Lung (tissue), 12 donors: ENCODE data around the gene TMEM106C. TPM values are rescaled to one million over a fixed set of nuclear protein-coding genes. Genes with fewer than 3 reads are reported as not detected.

Experiments
- ATAC-seq: fragments of 200-7000 bp; cut with Tn5 transposase; one replicate; pipeline ENCODE4 v1.9.1; 2020; ENCODE audit warnings: moderate number of reproducible peaks; ENCODE audit not compliant: insufficient read depth, low FRiP score
- DNase-seq, 3 donors: peaks; one replicate each; pipeline ENCODE4 v3.0.0-alpha.2; 2013 to 2017
- H3K27ac ChIP-seq, 2 donors: one replicate each; pipeline ENCODE4 v1.5.1; 2013; ENCODE audit warnings: mild to moderate bottlenecking in 2 of 2, moderate library complexity in 2 of 2, control low read depth in 1 of 2, inconsistent platforms in 1 of 2, low read depth in 1 of 2, low read length in 1 of 2
- H3K27me3 ChIP-seq, 3 donors: one replicate each; pipeline ENCODE4 v1.5.1; 2013; ENCODE audit warnings: low read length in 2 of 3; ENCODE audit not compliant: control insufficient read depth in 3 of 3, insufficient read depth in 3 of 3
- H3K36me3 ChIP-seq, 4 donors: one replicate each; pipeline ENCODE4 v1.5.1; 2013; ENCODE audit warnings: low read length in 4 of 4, mild to moderate bottlenecking in 1 of 4, moderate library complexity in 1 of 4; ENCODE audit not compliant: control insufficient read depth in 4 of 4, insufficient read depth in 4 of 4
- H3K4me1 ChIP-seq, 5 donors: one replicate each; pipeline ENCODE4 v1.5.1; 2013; ENCODE audit warnings: low read length in 5 of 5, mild to moderate bottlenecking in 2 of 5, moderate library complexity in 1 of 5; ENCODE audit not compliant: control insufficient read depth in 5 of 5, insufficient read depth in 5 of 5
- H3K4me3 ChIP-seq: one replicate; pipeline ENCODE4 v1.5.1; 2013; ENCODE audit warnings: mild to moderate bottlenecking, control low read depth, moderate library complexity
- H3K9ac ChIP-seq, 2 donors: one replicate each; pipeline ENCODE4 v1.5.1; 2013; ENCODE audit warnings: low read length in 2 of 2, control low read depth in 1 of 2; ENCODE audit not compliant: insufficient read depth in 1 of 2
- H3K9me3 ChIP-seq, 4 donors: one replicate each; pipeline ENCODE4 v1.5.1; 2013; ENCODE audit warnings: low read length in 3 of 4, mild to moderate bottlenecking in 1 of 4, moderate library complexity in 1 of 4; ENCODE audit not compliant: control insufficient read depth in 4 of 4, insufficient read depth in 3 of 4
- CTCF ChIP-seq: IDR thresholded peaks from 2 replicates; pipeline ENCODE4 v1.5.1; 2012; ENCODE audit warnings: mild to moderate bottlenecking; ENCODE audit errors: control extremely low read depth, extremely low read depth
- WGBS, 2 donors: extraction: QIAGEN DNeasy Blood & Tissue Kit; methylation state at CpG; one replicate each; pipeline ENCODE4 v1.1.7; 2013; 5-methylcytosine and 5-hydroxymethylcytosine counted together
- polyA plus RNA-seq, 2 donors: library from polyadenylated mRNA; stranded (reverse); fragments of 200-250 nt; gene quantifications; one replicate each; pipeline ENCODE4 v1.2.1, GENCODE V29; 2013
- total RNA-seq, 2 donors: library from RNA; depleted of rRNA in 1 of 2; stranded (reverse); fragments of >200 nt in 1 of 2; gene quantifications; one replicate each; pipeline ENCODE4 v1.2.1, GENCODE V29; 2014 to 2021
- donor health status: control.
- donor health status: control.
- donor health status: Bipolar disorder and iron deficiency.
- donor health status: healthy.
- donor health status: DM: yes; HTN: yes; CAD: no.

Gene TMEM106C
- total and polyA plus RNA-seq, 4 donors, result 29.3 to 53.0 (median 34.1) TPM

- TF ChIP-seq CTCF, result no peak
- no peak overlapping the region for H3K27ac ChIP-seq
- WGBS, 2 donors, result 80 to 84% methylated on average over 6 of the region's 6 CpGs
- no peak overlapping the region for H3K9ac ChIP-seq
- ATAC-seq (no peak), DNase-seq (no peak)
- H3K36me3 ChIP-seq, result peaks cover 2 to 7% (median 4%) of the 10 kb centered on the region in 4 donors
- no peaks in the 10 kb centered on the region for H3K27me3 ChIP-seq
- H3K9me3 ChIP-seq, result no peaks in the 10 kb centered on the region
- no peaks in the 10 kb centered on the region for H3K4me1 ChIP-seq
- no peak overlapping the region for H3K4me3 ChIP-seq
Measured at GRCh38 chr12:47972895-47973294, 9.5 kb downstream of the TMEM106C start.

DNA sequence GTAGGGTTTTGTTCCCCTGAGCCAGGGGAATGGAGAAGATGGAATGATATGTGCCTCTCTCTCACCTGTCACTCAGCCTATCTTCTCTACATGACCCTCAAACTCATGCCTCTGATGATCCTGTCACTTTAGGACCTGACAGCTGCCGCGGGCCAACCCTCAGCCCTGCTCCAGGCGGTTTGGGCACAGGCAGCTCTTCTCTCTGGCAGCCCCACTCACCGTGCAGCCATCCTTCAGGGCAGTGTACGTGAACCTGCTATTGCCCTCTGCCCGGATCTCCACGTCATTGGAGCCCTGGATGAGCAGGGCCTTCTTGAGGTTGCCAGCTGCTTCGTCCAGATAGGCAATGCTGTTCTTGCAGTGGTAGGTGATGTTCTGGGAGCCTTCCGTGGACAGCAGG is 10.5 kb downstream of the TMEM106C start:
- ATAC-seq (no peak), DNase-seq (no peak)
- H3K4me3 ChIP-seq, result no peak overlapping the region
- no peak overlapping the region for H3K9ac ChIP-seq
- H3K4me1 ChIP-seq, result no peaks in the 10 kb centered on the region
- 95 to 96% methylated on average over 9 of the region's 9 CpGs for WGBS, 2 donors
- H3K27me3 ChIP-seq, result no peaks in the 10 kb centered on the region
- H3K36me3 ChIP-seq, result peaks cover 0 to under 1% (median 0%) of the 10 kb centered on the region in 4 donors
- TF ChIP-seq CTCF, result no peak
- no peak overlapping the region for H3K27ac ChIP-seq
- H3K9me3 ChIP-seq, result no peaks in the 10 kb centered on the region

DNA sequence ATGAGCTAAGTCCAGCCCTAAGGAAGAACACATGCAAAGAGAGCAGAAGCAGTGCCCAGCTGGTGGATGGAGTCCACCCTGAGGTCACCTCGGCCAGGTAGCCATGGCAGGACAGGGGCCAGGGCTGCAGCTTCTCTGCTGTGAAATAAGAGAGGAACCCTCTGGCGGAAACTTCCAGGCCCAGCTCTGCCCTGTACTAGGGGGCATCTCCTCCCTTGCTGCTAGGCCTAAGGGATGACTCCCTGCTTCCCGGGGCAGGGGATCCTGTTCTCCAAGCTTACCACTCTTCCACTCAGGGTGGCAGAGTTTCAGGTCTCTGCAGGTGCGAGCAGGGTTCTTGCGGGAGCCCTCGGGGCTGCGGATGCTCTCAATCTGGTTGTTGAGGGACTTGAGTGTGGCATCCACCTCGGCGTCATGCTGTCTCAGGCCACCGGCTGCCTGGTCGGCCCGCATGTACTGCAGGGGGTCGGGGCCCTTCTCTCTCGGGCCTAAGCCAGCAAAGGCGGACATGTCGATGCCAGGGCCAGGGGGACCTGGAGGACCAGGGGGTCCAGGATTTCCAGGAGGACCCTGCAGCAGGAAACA is 11.7 kb downstream of the TMEM106C start:
- no peaks in the 10 kb centered on the region for H3K4me1 ChIP-seq
- H3K9ac ChIP-seq, result no peak overlapping the region
- no peak for TF ChIP-seq CTCF
- H3K27me3 ChIP-seq, result no peaks in the 10 kb centered on the region
- WGBS, 2 donors, result 97 to 98% methylated on average over 15 to 16 of the region's 16 CpGs
- H3K4me3 ChIP-seq, result no peak overlapping the region
- no peaks in the 10 kb centered on the region for H3K9me3 ChIP-seq
- DNase-seq (no peak), ATAC-seq (no peak)
- no peak overlapping the region for H3K27ac ChIP-seq
- H3K36me3 ChIP-seq, result no peaks in the 10 kb centered on the region

DNA sequence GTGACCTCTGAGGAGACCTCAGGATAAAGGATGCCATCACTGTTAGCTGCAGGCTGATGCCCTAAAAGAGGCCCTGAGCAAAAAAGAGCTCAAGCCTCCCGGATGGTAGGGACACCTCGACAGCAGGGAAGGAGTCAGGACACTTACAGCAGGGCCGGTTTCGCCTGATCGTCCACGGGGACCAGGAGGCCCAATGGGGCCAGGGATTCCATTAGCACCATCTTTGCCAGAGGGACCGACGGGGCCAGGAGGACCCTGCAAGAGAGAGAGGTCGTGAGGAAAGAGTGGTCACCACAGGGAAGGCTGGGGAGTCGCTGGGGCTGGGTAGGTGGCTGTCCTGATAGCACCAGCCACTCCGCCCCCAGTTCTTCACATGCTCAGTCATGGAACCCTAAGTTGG is 12.4 kb downstream of the TMEM106C start:
- Histone ChIP-seq H3K36me3 (no peaks in the 10 kb centered on the region), H3K4me3 (no peak overlapping the region), H3K27ac (no peak overlapping the region), H3K4me1 (no peaks in the 10 kb centered on the region), H3K9ac (no peak overlapping the region), H3K9me3 (no peaks in the 10 kb centered on the region), H3K27me3 (no peaks in the 10 kb centered on the region)
- 92 to 97% methylated on average over 11 of the region's 11 CpGs for WGBS, 2 donors
- ATAC-seq, result no peak
- no peak for DNase-seq
- TF ChIP-seq CTCF, result no peak
